NCI-H345 treated with DMSO at 0.1 percent for 48 hours (cell line): ENCODE measurements around the gene GABARAP.
"Not testable (repeated sequence)": the region's sequence is repeated elsewhere in the genome, so short reads cannot be mapped to it uniquely, and the experiment has no call there.

Source experiments
- DNase-seq: peaks from one replicate; lab custom pipeline; 2025; ENCODE audit not compliant: unreplicated experiment; lab: John Stamatoyannopoulos, UW

GABARAP gene

GRCh38 chr17:7261379-7262191 lies 19.3 kb upstream of the GABARAP start:
- no peak for DNase-seq

GRCh38 chr17:7260651-7261378 lies 18.6 kb upstream of the GABARAP start:
- no peak for DNase-seq

- no peak for DNase-seq
These were observed 17.9 kb upstream of the GABARAP start for GRCh38 chr17:7260151-7260550.

- DNase-seq, result no peak
These were observed 17.3 kb upstream of the GABARAP start for GRCh38 chr17:7259555-7259889.

- no peak for DNase-seq
These were observed 16.7 kb upstream of the GABARAP start for GRCh38 chr17:7258731-7259554.

GRCh38 chr17:7256766-7257456 lies 14.7 kb upstream of the GABARAP start:
- no peak for DNase-seq

GRCh38 chr17:7254511-7254910 lies 12.3 kb upstream of the GABARAP start:
- no peak for DNase-seq

GRCh38 chr17:7253082-7253481 lies 10.8 kb upstream of the GABARAP start:
- DNase-seq, result no peak

- no peak for DNase-seq
These were observed 10.2 kb upstream of the GABARAP start, which contains the start of gene ELP5 for GRCh38 chr17:7252176-7253043. TSS of gene ELP5 (plus strand) at chr17:7252215. CDS start at chr17:7252551, 336 bp downstream.

GRCh38 chr17:7251661-7252175 lies 9.5 kb upstream of the GABARAP start, which contains the start of gene CTDNEP1:
TSS of gene CTDNEP1 (minus strand) at chr17:7251734. CDS start at chr17:7251296, 438 bp downstream.
- DNase-seq, result peak; percentile 88

GRCh38 chr17:7250695-7251627 lies 8.7 kb upstream of the GABARAP start:
- no peak for DNase-seq

GRCh38 chr17:7249830-7250229 lies 7.6 kb upstream of the GABARAP start:
- no peak for DNase-seq

- DNase-seq, result no peak
These were observed 7.0 kb upstream of the GABARAP start for GRCh38 chr17:7249214-7249613.

GRCh38 chr17:7248796-7249195 lies 6.5 kb upstream of the GABARAP start:
- no peak for DNase-seq

GRCh38 chr17:7246779-7247178 lies 4.5 kb upstream of the GABARAP start:
- no peak for DNase-seq

- not testable (repeated sequence) for DNase-seq
These were observed 1.6 kb upstream of the GABARAP start for GRCh38 chr17:7243838-7244237.

- DNase-seq, result no peak
These were observed 1.1 kb upstream of the GABARAP start for GRCh38 chr17:7243453-7243729.

- DNase-seq, result peak; percentile 70
These were observed 636 bp upstream of the GABARAP start for GRCh38 chr17:7242717-7243452.
